Endodermal cell (in vitro differentiated cells): Measurements from ENCODE around the gene GPHN. TPM values are rescaled to one million over a fixed set of nuclear protein-coding genes. Genes with fewer than 3 reads are reported as not detected.

ENCODE experiments used
- DNase-seq: peaks from one replicate; pipeline ENCODE4 v3.0.0-alpha.2; 2017
- H3K27ac ChIP-seq: 2 replicates; pipeline ENCODE4 v1.5.1; 2013; ENCODE audit warnings: mild to moderate bottlenecking, low read depth, low read length, moderate library complexity
- H3K27me3 ChIP-seq: 2 replicates; pipeline ENCODE4 v1.6.1; 2013; ENCODE audit warnings: mild to moderate bottlenecking, low read length, moderate library complexity; ENCODE audit not compliant: insufficient read depth, control insufficient read depth, poor library complexity, severe bottlenecking
- H3K36me3 ChIP-seq: 2 replicates; pipeline ENCODE4 v1.7.0; 2013; ENCODE audit warnings: mild to moderate bottlenecking, low read length, moderate library complexity; ENCODE audit not compliant: control insufficient read depth, insufficient read depth
- H3K4me1 ChIP-seq: one replicate; pipeline ENCODE4 v1.7.0; 2013; ENCODE audit warnings: low read length; ENCODE audit not compliant: control insufficient read depth, insufficient read depth
- H3K4me3 ChIP-seq: 2 replicates; pipeline ENCODE4 v1.5.1; 2013; ENCODE audit warnings: mild to moderate bottlenecking, low read length, moderate library complexity
- H3K9ac ChIP-seq: 2 replicates; pipeline ENCODE4 v1.6.1; 2013; ENCODE audit warnings: mild to moderate bottlenecking, low read length, moderate library complexity; ENCODE audit not compliant: poor library complexity, severe bottlenecking; ENCODE audit errors: extremely low read depth
- H3K9me3 ChIP-seq: 2 replicates; pipeline ENCODE4 v1.6.1; 2013; ENCODE audit warnings: mild to moderate bottlenecking, low read length, moderate library complexity; ENCODE audit not compliant: control insufficient read depth
- H3K27ac Mint-ChIP-seq: 2 replicates; pipeline ENCODE4 v1.8.0; 2020; ENCODE audit warnings: mixed read lengths
- H3K27me3 Mint-ChIP-seq: 2 replicates; pipeline ENCODE4 v1.8.0; 2021; ENCODE audit warnings: mild to moderate bottlenecking, mixed read lengths; ENCODE audit not compliant: insufficient read depth
- H3K36me3 Mint-ChIP-seq: 2 replicates; pipeline ENCODE4 v1.8.0; 2020; ENCODE audit warnings: low read depth, mixed read lengths
- H3K4me1 Mint-ChIP-seq: 2 replicates; pipeline ENCODE4 v1.8.0; 2020; ENCODE audit warnings: mixed read lengths
- H3K4me3 Mint-ChIP-seq: 2 replicates; pipeline ENCODE4 v1.8.0; 2020; ENCODE audit warnings: mild to moderate bottlenecking, moderate library complexity, mixed read lengths
- H3K9me3 Mint-ChIP-seq: 2 replicates; pipeline ENCODE4 v1.8.0; 2020; ENCODE audit warnings: mild to moderate bottlenecking, mixed read lengths
- WGBS, 2 experiments: methylation state at CpG; one replicate each; pipeline versions ENCODE4 v1.1.5 to v1.1.7; 2013; ENCODE audit warnings: missing lambda C conversion rate in 2 of 2, mixed read lengths in 1 of 2; ENCODE audit not compliant: insufficient coverage in 1 of 2, insufficient read length in 1 of 2; 5-methylcytosine and 5-hydroxymethylcytosine counted together
- total RNA-seq, 2 donors: library from RNA; stranded (reverse); fragmentation: NEBNext Ultra II Directional in 1 of 2; extraction: Animal tissue kit (Norgen Biotek cat#: 25700) in 1 of 2; gene quantifications; 2 replicates in 1 of 2; 3 replicates in 1 of 2; pipeline ENCODE4 v1.2.1, GENCODE V29; 2021
- TF ChIP-seq, protein P1 (sequence below): fragments of 200-600 bp; sonication (generic); conservative IDR thresholded peaks from 2 replicates; pipeline ENCODE4 v1.5.0; 2021; ENCODE audit warnings: antibody characterized with exemption, mild to moderate bottlenecking

GPHN gene
- total RNA-seq, 2 donors from 2014 or later: 12.4 to 15.0 TPM

DNA sequence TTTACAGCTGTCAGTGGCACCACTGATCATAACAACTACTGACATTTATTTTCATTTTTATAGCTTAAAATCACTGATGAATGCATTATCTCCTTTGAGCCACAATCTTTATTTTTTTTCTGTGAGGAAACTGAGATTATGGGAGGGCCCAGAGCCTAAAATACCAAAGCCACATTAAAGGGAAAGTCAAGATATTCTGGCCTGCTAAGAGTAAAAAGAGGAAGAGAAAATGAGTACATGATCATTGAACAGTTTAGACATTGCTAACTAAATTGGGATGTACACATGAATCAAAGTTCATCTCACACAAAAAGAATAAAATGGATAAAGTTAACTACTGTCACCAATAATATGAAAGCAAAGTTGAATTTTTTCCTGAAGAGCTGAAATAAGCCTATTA, 510.8 kb downstream of the GPHN start:
- Mint-ChIP-seq H3K36me3 (no peaks in the 10 kb centered on the region), H3K9me3 (no peaks in the 10 kb centered on the region), H3K27me3 (no peaks in the 10 kb centered on the region), H3K4me1 (no peaks in the 10 kb centered on the region), H3K4me3 (no peak overlapping the region), H3K27ac (no peak overlapping the region)
- Histone ChIP-seq H3K27ac (no peak overlapping the region), H3K4me1 (no peaks in the 10 kb centered on the region), H3K9ac (no peak overlapping the region), H3K9me3 (peaks cover 5% of the 10 kb centered on the region), H3K4me3 (no peak overlapping the region), H3K27me3 (no peaks in the 10 kb centered on the region), H3K36me3 (peaks cover 3% of the 10 kb centered on the region)
- TF ChIP-seq, protein P1, sequence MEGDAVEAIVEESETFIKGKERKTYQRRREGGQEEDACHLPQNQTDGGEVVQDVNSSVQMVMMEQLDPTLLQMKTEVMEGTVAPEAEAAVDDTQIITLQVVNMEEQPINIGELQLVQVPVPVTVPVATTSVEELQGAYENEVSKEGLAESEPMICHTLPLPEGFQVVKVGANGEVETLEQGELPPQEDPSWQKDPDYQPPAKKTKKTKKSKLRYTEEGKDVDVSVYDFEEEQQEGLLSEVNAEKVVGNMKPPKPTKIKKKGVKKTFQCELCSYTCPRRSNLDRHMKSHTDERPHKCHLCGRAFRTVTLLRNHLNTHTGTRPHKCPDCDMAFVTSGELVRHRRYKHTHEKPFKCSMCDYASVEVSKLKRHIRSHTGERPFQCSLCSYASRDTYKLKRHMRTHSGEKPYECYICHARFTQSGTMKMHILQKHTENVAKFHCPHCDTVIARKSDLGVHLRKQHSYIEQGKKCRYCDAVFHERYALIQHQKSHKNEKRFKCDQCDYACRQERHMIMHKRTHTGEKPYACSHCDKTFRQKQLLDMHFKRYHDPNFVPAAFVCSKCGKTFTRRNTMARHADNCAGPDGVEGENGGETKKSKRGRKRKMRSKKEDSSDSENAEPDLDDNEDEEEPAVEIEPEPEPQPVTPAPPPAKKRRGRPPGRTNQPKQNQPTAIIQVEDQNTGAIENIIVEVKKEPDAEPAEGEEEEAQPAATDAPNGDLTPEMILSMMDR: no peak
- no peak for DNase-seq

DNA sequence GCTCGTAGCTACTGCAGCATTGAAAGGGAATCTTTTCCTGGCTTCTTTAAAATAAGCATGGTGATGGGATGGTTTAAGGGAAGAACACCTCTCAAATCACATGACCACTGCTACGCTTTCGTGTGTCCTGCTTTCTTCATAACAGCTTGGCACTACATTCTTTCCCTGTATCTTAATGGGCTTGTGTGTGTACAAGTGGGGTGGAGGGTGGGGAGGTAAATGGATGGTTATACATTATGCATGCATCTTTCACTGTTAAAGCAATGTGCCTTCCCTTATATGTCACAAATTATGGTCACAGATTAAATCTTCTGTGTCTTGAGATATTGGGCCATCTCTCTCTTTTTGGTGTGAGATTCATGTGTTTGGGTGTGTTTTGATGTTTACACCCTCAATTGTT, 511.8 kb downstream of the GPHN start:
- peaks cover 6% of the 10 kb centered on the region for H3K9me3 Mint-ChIP-seq
- H3K27ac Mint-ChIP-seq: no peak overlapping the region
- no peak overlapping the region for H3K9ac ChIP-seq
- TF ChIP-seq, protein P1: no peak
- H3K9me3 ChIP-seq: peaks cover 16% of the 10 kb centered on the region
- H3K36me3 Mint-ChIP-seq: peaks cover 5% of the 10 kb centered on the region
- no peak overlapping the region for H3K4me3 ChIP-seq
- 72% methylated on average over 3 of the region's 3 CpGs; no CpG with 5 or more reads in 1 of the 2 experiments for WGBS, 2 experiments
- peaks cover 11% of the 10 kb centered on the region for H3K36me3 ChIP-seq
- no peaks in the 10 kb centered on the region for H3K4me1 ChIP-seq
- H3K4me3 Mint-ChIP-seq: no peak overlapping the region
- H3K27ac ChIP-seq: no peak overlapping the region
- H3K4me1 Mint-ChIP-seq: no peaks in the 10 kb centered on the region
- H3K27me3 Mint-ChIP-seq: no peaks in the 10 kb centered on the region
- DNase-seq: no peak
- no peaks in the 10 kb centered on the region for H3K27me3 ChIP-seq

DNA sequence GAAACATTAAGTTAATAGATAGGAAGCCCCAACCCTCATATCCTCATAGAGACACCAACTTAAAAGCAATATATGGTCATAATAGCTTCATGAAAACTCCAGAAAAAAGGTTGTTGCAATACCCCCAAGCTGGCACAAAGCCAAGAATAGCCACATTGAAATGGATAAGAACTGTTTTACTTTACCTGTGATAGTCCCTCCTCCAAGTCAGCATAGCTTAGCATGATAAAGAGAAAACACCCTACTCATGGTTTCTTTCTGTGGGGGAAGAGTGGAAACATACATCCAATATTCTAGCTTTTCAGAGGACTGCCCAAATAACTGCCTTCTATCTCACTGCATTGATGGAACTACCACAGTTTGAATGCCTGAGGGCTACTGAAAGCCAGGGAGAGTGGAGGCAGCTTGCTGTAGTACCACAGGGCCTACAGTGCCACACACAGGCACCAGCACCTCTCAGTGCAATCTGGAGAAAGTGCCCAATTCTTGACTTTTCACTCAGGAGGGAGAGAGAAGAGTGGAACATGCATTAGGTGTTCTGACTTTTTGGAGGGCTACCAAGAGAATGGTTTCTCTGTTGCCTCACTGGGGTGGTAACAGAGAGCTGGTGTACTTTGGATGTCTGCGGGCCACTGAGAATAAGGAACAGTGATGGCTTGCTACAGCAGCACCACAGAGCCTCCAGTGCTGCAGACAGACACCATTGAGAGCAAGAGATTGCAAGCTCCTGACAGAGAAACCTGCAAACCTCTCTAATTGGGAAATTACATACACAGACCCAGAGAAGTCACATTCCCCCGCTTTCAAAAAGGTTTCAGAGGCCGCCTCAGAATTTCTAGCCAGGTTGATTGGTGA, 524.2 kb downstream of the GPHN start:
- H3K4me3 Mint-ChIP-seq: no peak overlapping the region
- Histone ChIP-seq H3K4me3 (no peak overlapping the region), H3K9ac (no peak overlapping the region), H3K4me1 (no peaks in the 10 kb centered on the region), H3K27me3 (no peaks in the 10 kb centered on the region), H3K36me3 (no peaks in the 10 kb centered on the region), H3K9me3 (peaks cover 20% of the 10 kb centered on the region), H3K27ac (no peak overlapping the region)
- H3K27me3 Mint-ChIP-seq: no peaks in the 10 kb centered on the region
- H3K27ac Mint-ChIP-seq: no peak overlapping the region
- no peaks in the 10 kb centered on the region for H3K4me1 Mint-ChIP-seq
- TF ChIP-seq, protein P1: no peak
- 96 to 100% methylated on average over 1 to 3 of the region's 3 CpGs for WGBS, 2 experiments
- H3K9me3 Mint-ChIP-seq: peaks cover 4% of the 10 kb centered on the region
- no peak for DNase-seq
- peaks cover 6% of the 10 kb centered on the region for H3K36me3 Mint-ChIP-seq
